Keratinocyte (primary cell): Measurements from ENCODE around the gene MOB4.

ENCODE experiments used
- EZH2 ChIP-seq: IDR thresholded peaks from one replicate; pipeline ENCODE4 v1.6.1; 2012; ENCODE audit warnings: inconsistent platforms, mild to moderate bottlenecking, low read length, moderate library complexity
- TF ChIP-seq, protein P1 (sequence below), 3 experiments: IDR thresholded peaks in 1 of 3; conservative IDR thresholded peaks in 1 of 3; optimal IDR thresholded peaks in 1 of 3; 2 replicates in 2 of 3; 3 replicates in 1 of 3; pipeline versions ENCODE3 to v1.5.1; 2011; ENCODE audit warnings: low read length in 3 of 3, mild to moderate bottlenecking in 3 of 3, moderate library complexity in 2 of 3, control low read depth in 1 of 3, inconsistent platforms in 1 of 3; ENCODE audit not compliant: insufficient read depth in 2 of 3; ENCODE audit errors: extremely low read depth in 1 of 3

DNA sequence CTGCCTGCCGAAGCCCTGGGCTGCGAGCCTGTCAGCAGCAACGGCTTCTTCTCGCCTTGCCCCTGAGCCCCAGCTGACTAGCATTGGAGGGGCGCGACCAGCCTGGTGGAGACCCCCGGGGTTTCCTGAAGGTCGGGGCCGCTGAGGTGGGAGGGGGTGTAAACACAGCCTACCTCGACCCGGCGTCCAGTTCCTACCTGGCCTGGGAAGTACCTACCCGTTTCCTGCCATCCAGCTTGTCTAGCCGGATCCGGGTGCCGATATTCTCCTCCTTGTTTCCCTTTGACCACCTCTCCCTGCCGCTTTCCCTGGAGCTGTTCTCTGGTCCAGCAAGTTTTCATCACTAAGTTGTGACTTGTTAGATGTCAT is 511 bp downstream of the MOB4 start:
- TF ChIP-seq, protein P1, sequence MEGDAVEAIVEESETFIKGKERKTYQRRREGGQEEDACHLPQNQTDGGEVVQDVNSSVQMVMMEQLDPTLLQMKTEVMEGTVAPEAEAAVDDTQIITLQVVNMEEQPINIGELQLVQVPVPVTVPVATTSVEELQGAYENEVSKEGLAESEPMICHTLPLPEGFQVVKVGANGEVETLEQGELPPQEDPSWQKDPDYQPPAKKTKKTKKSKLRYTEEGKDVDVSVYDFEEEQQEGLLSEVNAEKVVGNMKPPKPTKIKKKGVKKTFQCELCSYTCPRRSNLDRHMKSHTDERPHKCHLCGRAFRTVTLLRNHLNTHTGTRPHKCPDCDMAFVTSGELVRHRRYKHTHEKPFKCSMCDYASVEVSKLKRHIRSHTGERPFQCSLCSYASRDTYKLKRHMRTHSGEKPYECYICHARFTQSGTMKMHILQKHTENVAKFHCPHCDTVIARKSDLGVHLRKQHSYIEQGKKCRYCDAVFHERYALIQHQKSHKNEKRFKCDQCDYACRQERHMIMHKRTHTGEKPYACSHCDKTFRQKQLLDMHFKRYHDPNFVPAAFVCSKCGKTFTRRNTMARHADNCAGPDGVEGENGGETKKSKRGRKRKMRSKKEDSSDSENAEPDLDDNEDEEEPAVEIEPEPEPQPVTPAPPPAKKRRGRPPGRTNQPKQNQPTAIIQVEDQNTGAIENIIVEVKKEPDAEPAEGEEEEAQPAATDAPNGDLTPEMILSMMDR (optimal IDR thresholded peaks at IDR 0.05 in 1 of 3, IDR thresholded peaks at IDR 0.05 in 1 of 3, conservative IDR thresholded peaks at IDR 0.05 in 1 of 3; ENCODE audit: extremely low read depth in 1 of 3, insufficient read depth in 2 of 3, low read length in 3 of 3) = no peak
- no peak for TF ChIP-seq EZH2
